HL-60 (cell line): ENCODE results near the gene EXOSC5.

ENCODE experiments used
- DNase-seq, 2 experiments: peaks; one replicate each; pipeline ENCODE4 v3.0.0-alpha.2; 2010 to 2020; ENCODE audit warnings: low read depth in 1 of 2, low spot score in 1 of 2
- H3K27ac ChIP-seq: fragments of 250-450 bp; sonication (Bioruptor Pico); replicated peaks from 2 replicates; pipeline ENCODE4 v1.5.1; 2020; ENCODE audit warnings: mild to moderate bottlenecking, moderate library complexity
- H3K27me3 ChIP-seq: fragments of 250-450 bp; sonication (Bioruptor Pico); 2 replicates; pipeline ENCODE4 v1.5.1; 2021; ENCODE audit warnings: mild to moderate bottlenecking, moderate library complexity; ENCODE audit not compliant: insufficient read depth, poor library complexity, severe bottlenecking
- H3K4me3 ChIP-seq: replicated peaks from 2 replicates; pipeline ENCODE4 v1.5.1; 2011; ENCODE audit warnings: mild to moderate bottlenecking, control low read depth, low read length; ENCODE audit not compliant: insufficient read depth
- GABPA ChIP-seq: IDR thresholded peaks from 2 replicates; pipeline ENCODE4 v1.6.1; 2012; ENCODE audit warnings: low read depth
- POLR2AphosphoS5 ChIP-seq: IDR thresholded peaks from 2 replicates; pipeline ENCODE4 v1.6.1; 2012; ENCODE audit warnings: low read depth
- SPI1 ChIP-seq: IDR thresholded peaks from 2 replicates; pipeline ENCODE4 v1.6.1; 2012; ENCODE audit warnings: low read depth, mild to moderate bottlenecking, borderline replicate concordance
- TF ChIP-seq, protein P1 (sequence below): IDR thresholded peaks from 2 replicates; pipeline ENCODE4 v1.6.1; 2012; ENCODE audit warnings: low read depth; ENCODE audit not compliant: insufficient replicate concordance
- TF ChIP-seq, protein P2 (sequence below): IDR thresholded peaks from one replicate; pipeline ENCODE4 v1.5.1; 2011; ENCODE audit warnings: low read length, control low read depth, inconsistent platforms; ENCODE audit not compliant: insufficient read depth

Gene EXOSC5

DNA sequence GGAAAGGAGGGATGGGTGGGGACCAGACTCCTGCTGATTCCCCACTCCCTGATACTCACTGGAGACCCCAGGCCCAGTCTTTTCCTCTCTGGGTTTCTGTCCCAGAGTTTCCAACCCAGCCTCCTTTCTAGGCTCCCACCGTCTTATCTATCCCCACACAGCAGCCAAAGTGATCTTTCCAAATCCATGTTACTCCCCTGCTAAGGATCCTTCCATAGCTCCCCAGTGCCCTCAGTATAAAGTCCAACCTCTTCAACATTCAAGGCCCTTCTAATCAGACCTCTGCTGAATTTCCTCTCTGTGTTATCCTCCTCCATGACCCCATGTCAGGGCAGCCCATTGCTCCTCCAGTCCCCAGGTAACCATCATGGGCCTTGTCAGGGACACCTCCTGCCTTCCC is 42.1 kb downstream of the EXOSC5 start:
- Histone ChIP-seq H3K4me3 (no peak overlapping the region), H3K27ac (no peak overlapping the region), H3K27me3 (no peaks in the 10 kb centered on the region)
- TF ChIP-seq GABPA = no peak
- no peak for TF ChIP-seq POLR2AphosphoS5
- TF ChIP-seq, protein P1, sequence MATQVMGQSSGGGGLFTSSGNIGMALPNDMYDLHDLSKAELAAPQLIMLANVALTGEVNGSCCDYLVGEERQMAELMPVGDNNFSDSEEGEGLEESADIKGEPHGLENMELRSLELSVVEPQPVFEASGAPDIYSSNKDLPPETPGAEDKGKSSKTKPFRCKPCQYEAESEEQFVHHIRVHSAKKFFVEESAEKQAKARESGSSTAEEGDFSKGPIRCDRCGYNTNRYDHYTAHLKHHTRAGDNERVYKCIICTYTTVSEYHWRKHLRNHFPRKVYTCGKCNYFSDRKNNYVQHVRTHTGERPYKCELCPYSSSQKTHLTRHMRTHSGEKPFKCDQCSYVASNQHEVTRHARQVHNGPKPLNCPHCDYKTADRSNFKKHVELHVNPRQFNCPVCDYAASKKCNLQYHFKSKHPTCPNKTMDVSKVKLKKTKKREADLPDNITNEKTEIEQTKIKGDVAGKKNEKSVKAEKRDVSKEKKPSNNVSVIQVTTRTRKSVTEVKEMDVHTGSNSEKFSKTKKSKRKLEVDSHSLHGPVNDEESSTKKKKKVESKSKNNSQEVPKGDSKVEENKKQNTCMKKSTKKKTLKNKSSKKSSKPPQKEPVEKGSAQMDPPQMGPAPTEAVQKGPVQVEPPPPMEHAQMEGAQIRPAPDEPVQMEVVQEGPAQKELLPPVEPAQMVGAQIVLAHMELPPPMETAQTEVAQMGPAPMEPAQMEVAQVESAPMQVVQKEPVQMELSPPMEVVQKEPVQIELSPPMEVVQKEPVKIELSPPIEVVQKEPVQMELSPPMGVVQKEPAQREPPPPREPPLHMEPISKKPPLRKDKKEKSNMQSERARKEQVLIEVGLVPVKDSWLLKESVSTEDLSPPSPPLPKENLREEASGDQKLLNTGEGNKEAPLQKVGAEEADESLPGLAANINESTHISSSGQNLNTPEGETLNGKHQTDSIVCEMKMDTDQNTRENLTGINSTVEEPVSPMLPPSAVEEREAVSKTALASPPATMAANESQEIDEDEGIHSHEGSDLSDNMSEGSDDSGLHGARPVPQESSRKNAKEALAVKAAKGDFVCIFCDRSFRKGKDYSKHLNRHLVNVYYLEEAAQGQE = no peak
- no peak for TF ChIP-seq SPI1
- TF ChIP-seq, protein P2, sequence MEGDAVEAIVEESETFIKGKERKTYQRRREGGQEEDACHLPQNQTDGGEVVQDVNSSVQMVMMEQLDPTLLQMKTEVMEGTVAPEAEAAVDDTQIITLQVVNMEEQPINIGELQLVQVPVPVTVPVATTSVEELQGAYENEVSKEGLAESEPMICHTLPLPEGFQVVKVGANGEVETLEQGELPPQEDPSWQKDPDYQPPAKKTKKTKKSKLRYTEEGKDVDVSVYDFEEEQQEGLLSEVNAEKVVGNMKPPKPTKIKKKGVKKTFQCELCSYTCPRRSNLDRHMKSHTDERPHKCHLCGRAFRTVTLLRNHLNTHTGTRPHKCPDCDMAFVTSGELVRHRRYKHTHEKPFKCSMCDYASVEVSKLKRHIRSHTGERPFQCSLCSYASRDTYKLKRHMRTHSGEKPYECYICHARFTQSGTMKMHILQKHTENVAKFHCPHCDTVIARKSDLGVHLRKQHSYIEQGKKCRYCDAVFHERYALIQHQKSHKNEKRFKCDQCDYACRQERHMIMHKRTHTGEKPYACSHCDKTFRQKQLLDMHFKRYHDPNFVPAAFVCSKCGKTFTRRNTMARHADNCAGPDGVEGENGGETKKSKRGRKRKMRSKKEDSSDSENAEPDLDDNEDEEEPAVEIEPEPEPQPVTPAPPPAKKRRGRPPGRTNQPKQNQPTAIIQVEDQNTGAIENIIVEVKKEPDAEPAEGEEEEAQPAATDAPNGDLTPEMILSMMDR = no peak
- no peak for DNase-seq

DNA sequence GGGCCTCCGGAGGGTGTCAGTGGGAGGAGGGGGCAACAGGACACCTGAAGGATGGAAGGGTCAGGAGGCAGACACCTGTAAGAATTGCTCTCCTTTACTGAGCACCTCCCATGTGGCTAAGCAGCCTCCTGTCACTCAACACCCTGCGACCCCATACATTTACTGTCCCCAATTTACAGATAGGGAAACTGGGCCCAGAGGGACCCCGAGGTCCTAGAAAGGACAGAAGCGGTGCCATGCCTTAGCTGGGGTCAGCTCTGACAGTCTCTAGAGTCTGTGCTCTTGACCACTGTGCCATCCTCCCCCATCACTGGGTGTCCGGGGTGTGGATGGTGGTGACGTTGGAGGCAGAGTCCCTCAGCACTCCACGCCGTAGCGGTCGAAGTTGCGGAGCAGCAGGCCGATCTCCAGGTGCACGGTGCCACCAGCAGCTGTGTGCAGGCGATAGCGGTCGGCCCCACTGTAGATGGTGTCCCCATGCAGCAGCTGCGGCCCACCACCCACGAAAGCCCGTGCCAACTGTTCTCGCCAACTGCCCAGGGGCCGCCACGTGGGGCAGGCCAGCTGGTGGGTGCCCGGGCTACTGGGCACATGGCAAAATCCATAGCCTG is 42.7 kb downstream of the EXOSC5 start:
- peak overlapping the region; percentile 91 for H3K4me3 ChIP-seq
- H3K27ac ChIP-seq = no peak overlapping the region
- DNase-seq = no peak
- TF ChIP-seq GABPA (no peak), SPI1 (no peak), POLR2AphosphoS5 (no peak)
- TF ChIP-seq, protein P1 = no peak
- TF ChIP-seq, protein P2 = no peak
- H3K27me3 ChIP-seq = no peaks in the 10 kb centered on the region

DNA sequence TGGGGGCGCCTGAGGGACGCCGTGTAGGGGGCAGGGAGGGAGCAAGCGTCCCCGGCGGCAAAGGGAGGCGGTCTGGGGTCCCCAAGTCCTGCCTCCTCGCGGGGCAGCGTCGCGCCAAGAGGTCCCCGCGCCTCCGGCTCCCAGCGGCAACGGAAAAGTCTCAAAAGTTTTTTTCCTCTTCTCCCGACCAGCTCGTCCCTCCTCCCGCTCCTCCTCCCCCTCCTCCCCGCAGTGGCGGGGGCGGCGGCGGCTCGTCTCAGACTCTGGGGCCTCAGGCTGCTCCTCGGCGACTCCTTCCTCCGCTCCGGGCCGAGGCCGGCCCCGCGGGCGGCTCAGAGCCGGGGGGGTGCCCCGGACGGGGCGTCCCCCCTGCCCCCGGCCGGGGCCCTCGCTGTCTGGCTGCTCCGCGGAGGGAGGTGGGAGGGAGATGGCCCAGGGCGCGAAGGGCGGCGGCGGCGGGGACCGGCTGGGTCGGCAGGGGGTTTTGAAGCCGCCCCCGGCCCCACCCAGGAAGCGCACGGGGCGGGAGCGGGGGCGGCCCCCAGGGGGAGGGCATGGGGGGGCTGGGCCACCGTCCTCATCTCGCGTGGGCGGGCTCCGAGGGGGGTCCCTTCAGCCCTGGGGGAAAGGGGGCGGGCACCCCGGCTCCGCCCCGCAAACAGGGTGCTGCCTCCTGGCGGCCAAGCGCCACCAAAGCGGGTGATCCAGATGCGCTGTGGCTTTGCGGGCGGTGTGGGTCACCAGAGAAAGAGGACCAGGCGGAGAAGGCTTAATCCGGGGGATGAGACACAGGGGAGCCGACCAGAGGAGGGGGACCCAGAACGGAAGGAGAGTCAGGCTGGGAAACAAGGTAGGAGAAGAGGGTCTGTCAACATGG is 43.5 kb downstream of the EXOSC5 start, which contains the start of gene TGFB1:
Gene TGFB1, minus strand, starts transcription at position 457 of the 877 bp plus-strand sequence. CDS start 878 bp downstream, outside the sequence.
- peak within 1 kb of the TSS; percentile 77 for H3K27ac ChIP-seq
- TF ChIP-seq POLR2AphosphoS5 = peak; percentile 61
- no peak for TF ChIP-seq SPI1
- TF ChIP-seq, protein P2 = peak; percentile 62
- peak; percentile 85 to 86 for DNase-seq
- H3K27me3 ChIP-seq = no peaks in the 10 kb centered on the region
- peak within 1 kb of the TSS; percentile 91 for H3K4me3 ChIP-seq
